Measurements from ENCODE around the gene CD48. TPM values are rescaled to one million over a fixed set of nuclear protein-coding genes. Genes with fewer than 3 reads are reported as not detected.

Gene CD48
- total RNA-seq, 1 experiment from 2014 or later, result 0.20 TPM

- TF ChIP-seq REST (IDR thresholded peaks at IDR 0.05; ENCODE audit: low read depth) (no peak), EZH2 (IDR thresholded peaks at IDR 0.05) (no peak)
Observed at GRCh38 chr1:160740133-160740688, 28.6 kb upstream of the CD48 start (continued).

GRCh38 chr1:160739098-160739511 lies 27.5 kb upstream of the CD48 start, which contains the start of gene SLAMF7:
SLAMF7 (plus strand) TSS chr1:160739247; CDS start chr1:160739302, 55 bp downstream.
- ChIA-PET POLR2A (interaction anchor here (1.2 kb wide), 1 partner anchor 11 kb away, joined by 3 read pairs; no protein-coding TSS in a partner anchor), RAD21 (ENCODE audit: low non-redundant PET in 1 of 2, low total read pairs in 2 of 2, uncharacterized antibody in 2 of 2, unreplicated experiment in 2 of 2) (no interaction called here), CTCF (interaction anchor here (1.1 kb wide), 1 partner anchor 24 kb away, joined by 3 read pairs; no protein-coding TSS in a partner anchor)
- DNase-seq (ENCODE audit: low read depth, low spot score) (no peak), ATAC-seq (no peak)
- TF ChIP-seq EZH2 (IDR thresholded peaks at IDR 0.05), result no peak
- TF ChIP-seq CEBPB (IDR thresholded peaks at IDR 0.05; ENCODE audit: low read depth), result no peak
- no peak for TF ChIP-seq CBX3 (IDR thresholded peaks at IDR 0.05; ENCODE audit: low read depth)
- no peak for TF ChIP-seq POLR2AphosphoS5 (IDR thresholded peaks at IDR 0.05; ENCODE audit: low read depth, low read length)
- TF ChIP-seq ZNF274 (IDR thresholded peaks at IDR 0.05; ENCODE audit: low read depth, low read length), result no peak
- no peak for TF ChIP-seq POLR2A (IDR thresholded peaks at IDR 0.05; ENCODE audit: borderline replicate concordance, extremely low read depth, insufficient read depth, insufficient read length)
- H3K79me2 ChIP-seq (ENCODE audit: insufficient read depth, low read length), result no peaks in the 10 kb centered on the region
- H3K4me2 ChIP-seq (ENCODE audit: low read length), result no peak within 1 kb of the TSS
- intact Hi-C loops (cut with micrococcal nuclease), result no loop called here
- no peaks in the 10 kb centered on the region for H3K36me3 ChIP-seq (ENCODE audit: control insufficient read depth in 1 of 2, insufficient read depth in 2 of 2, low read length in 2 of 2)
- no peaks in the 10 kb centered on the region for H4K20me1 ChIP-seq (ENCODE audit: insufficient read depth)
- no peak within 1 kb of the TSS for H3K9ac ChIP-seq (ENCODE audit: low read length)
- H3K4me1 ChIP-seq (ENCODE audit: control insufficient read depth in 1 of 2, insufficient read depth in 2 of 2, low read length in 2 of 2), result peaks cover 0 to 5% of the 10 kb centered on the region in 2 experiments; a peak in 1 of 4 replicates
- no peaks in the 10 kb centered on the region for H3K9me2 ChIP-seq (ENCODE audit: insufficient read depth)
- no peaks in the 10 kb centered on the region for H3K9me3 ChIP-seq (ENCODE audit: control insufficient read depth in 1 of 2, insufficient read depth in 1 of 2, low read depth in 1 of 2, low read length in 2 of 2)
- peak within 1 kb of the TSS; percentile 66 for H2AFZ ChIP-seq (ENCODE audit: low read depth, low read length, poor library complexity, severe bottlenecking)
- BruUV-seq (replicated peaks), result no TSS peak
- no peak within 1 kb of the TSS for H3K27ac ChIP-seq (ENCODE audit: low read depth, low read length)
- H3K4me3 ChIP-seq (replicated peaks in 1 of 2; ENCODE audit: low read depth in 1 of 2, low read length in 2 of 2), result no peak within 1 kb of the TSS
- H3K27me3 ChIP-seq (ENCODE audit: insufficient read depth, low read length), result no peaks in the 10 kb centered on the region
